ENCODE measurements around the gene CENPM. TPM values are rescaled to one million over a fixed set of nuclear protein-coding genes. Genes with fewer than 3 reads are reported as not detected.

CENPM gene
- total and polyA plus RNA-seq, 9 of the 15 experiments (the other 6 are each of a cell fraction or from before 2014, with no cell fraction given) = 11.3 to 67.7 (median 32.3) TPM

- Histone ChIP-seq H2AFZ (ENCODE audit: low read depth, low read length) (no peak overlapping the region), H3K36me3 (ENCODE audit: control insufficient read depth, insufficient read depth, low read length) (no peaks in the 10 kb centered on the region), H3K9me1 (ENCODE audit: control insufficient read depth, insufficient read depth, low read length) (no peaks in the 10 kb centered on the region), H3K4me3 (no peak overlapping the region), H3K27me3 (ENCODE audit: control insufficient read depth in 2 of 2, insufficient read depth in 2 of 2, low read length in 2 of 2) (peaks cover 4 to 37% of the 10 kb centered on the region in 2 experiments; a peak in 4 of 5 replicates), H3K79me2 (ENCODE audit: control insufficient read depth, insufficient read depth, low read length) (no peaks in the 10 kb centered on the region), H3K9me3 (replicated peaks; ENCODE audit: control insufficient read depth, insufficient read depth, low read depth, low read length) (no peaks in the 10 kb centered on the region), H3K27ac (ENCODE audit: extremely low read depth, low read depth, low read length) (no peak overlapping the region), H3K4me2 (ENCODE audit: insufficient read depth, low read length) (no peak overlapping the region), H4K20me1 (replicated peaks; ENCODE audit: control insufficient read depth, insufficient read depth, low read length) (no peaks in the 10 kb centered on the region), H3K9ac (ENCODE audit: insufficient read depth in 1 of 2, low read depth in 2 of 2, low read length in 2 of 2) (no peak overlapping the region), H3K4me1 (replicated peaks in 1 of 2; ENCODE audit: control insufficient read depth in 2 of 2, insufficient read depth in 2 of 2, low read length in 2 of 2) (peaks cover 4 to 14% of the 10 kb centered on the region in 2 experiments; a peak in 4 of 5 replicates)
- WGBS (ENCODE audit: insufficient coverage, low coverage, missing lambda C conversion rate) = 0% methylated on average over 3 of the region's 11 CpGs
- intact Hi-C loops (cut with micrococcal nuclease) = no loop called here
- ChIA-PET CTCF (ENCODE audit: low intra/inter-chr PET ratio) (no interaction called here), POLR2A (no interaction called here)
- TF ChIP-seq, protein P1, sequence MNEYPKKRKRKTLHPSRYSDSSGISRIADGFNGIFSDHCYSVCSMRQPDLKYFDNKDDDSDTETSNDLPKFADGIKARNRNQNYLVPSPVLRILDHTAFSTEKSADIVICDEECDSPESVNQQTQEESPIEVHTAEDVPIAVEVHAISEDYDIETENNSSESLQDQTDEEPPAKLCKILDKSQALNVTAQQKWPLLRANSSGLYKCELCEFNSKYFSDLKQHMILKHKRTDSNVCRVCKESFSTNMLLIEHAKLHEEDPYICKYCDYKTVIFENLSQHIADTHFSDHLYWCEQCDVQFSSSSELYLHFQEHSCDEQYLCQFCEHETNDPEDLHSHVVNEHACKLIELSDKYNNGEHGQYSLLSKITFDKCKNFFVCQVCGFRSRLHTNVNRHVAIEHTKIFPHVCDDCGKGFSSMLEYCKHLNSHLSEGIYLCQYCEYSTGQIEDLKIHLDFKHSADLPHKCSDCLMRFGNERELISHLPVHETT (CRISPR knock-in tag; conservative IDR thresholded peaks at IDR 0.05 in 1 of 2, IDR thresholded peaks at IDR 0.05 in 1 of 2) = no peak
- TF ChIP-seq FOXA1 (IDR thresholded peaks at IDR 0.05; ENCODE audit: borderline replicate concordance) (no peak), ZNF778 (CRISPR knock-in tag; IDR thresholded peaks at IDR 0.05) (no peak), CUX1 (CRISPR knock-in tag; IDR thresholded peaks at IDR 0.05) (no peak), TBL1XR1 (IDR thresholded peaks at IDR 0.05; ENCODE audit: low read length in 2 of 2) (no peak), ZNF830 (CRISPR knock-in tag; IDR thresholded peaks at IDR 0.05) (no peak), NR2C1 (IDR thresholded peaks at IDR 0.05) (no peak), NR2C1 (tag; IDR thresholded peaks at IDR 0.05) (no peak), ZFP36 (IDR thresholded peaks at IDR 0.05; ENCODE audit: low read depth, low read length, partially characterized antibody) (peak; percentile 25)
- TF ChIP-seq, protein P2, sequence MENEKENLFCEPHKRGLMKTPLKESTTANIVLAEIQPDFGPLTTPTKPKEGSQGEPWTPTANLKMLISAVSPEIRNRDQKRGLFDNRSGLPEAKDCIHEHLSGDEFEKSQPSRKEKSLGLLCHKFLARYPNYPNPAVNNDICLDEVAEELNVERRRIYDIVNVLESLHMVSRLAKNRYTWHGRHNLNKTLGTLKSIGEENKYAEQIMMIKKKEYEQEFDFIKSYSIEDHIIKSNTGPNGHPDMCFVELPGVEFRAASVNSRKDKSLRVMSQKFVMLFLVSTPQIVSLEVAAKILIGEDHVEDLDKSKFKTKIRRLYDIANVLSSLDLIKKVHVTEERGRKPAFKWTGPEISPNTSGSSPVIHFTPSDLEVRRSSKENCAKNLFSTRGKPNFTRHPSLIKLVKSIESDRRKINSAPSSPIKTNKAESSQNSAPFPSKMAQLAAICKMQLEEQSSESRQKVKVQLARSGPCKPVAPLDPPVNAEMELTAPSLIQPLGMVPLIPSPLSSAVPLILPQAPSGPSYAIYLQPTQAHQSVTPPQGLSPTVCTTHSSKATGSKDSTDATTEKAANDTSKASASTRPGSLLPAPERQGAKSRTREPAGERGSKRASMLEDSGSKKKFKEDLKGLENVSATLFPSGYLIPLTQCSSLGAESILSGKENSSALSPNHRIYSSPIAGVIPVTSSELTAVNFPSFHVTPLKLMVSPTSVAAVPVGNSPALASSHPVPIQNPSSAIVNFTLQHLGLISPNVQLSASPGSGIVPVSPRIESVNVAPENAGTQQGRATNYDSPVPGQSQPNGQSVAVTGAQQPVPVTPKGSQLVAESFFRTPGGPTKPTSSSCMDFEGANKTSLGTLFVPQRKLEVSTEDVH (IDR thresholded peaks at IDR 0.05; ENCODE audit: low read depth, partially characterized antibody) = no peak
- BruUV-seq (replicated peaks) = no TSS peak
- DNase-seq (ENCODE audit: extremely low read depth in 1 of 4, low spot score in 3 of 4) (no peak), FAIRE-seq (no peak), ATAC-seq (no peak)
- in situ Hi-C loops (cut with MboI) = loop anchor here (25.0 kb wide), 1 partner anchor 466 kb away; the partner anchor contains the start of gene NFAM1
These were observed 24.5 kb upstream of the CENPM start for GRCh38 chr22:41971431-41971830.

All from K562 (cell line).